ENCODE data around the gene ZNF451.

- no peak for TF ChIP-seq CTCF (IDR thresholded peaks at IDR 0.05; ENCODE audit: insufficient read depth, low read depth, low read length)
- no peak for TF ChIP-seq EZH2 (IDR thresholded peaks at IDR 0.05; ENCODE audit: insufficient read depth, low read length)
These were observed 23.1 kb downstream of the ZNF451 start for GRCh38 chr6:57113105-57113504.

Data from astrocyte (in vitro differentiated cells and primary cell).